Peyer's patch (tissue), 4 donors: Measurements from ENCODE around the gene TRIM8. TPM values are rescaled to one million over a fixed set of nuclear protein-coding genes. Genes with fewer than 3 reads are reported as not detected.

ENCODE experiments used
- DNase-seq, 3 donors: peaks; one replicate each; pipeline ENCODE4 v3.0.0-alpha.2; 2017 to 2019
- H3K27ac ChIP-seq, 4 donors: fragments of 200-600 bp; sonication (generic); one replicate each; pipeline ENCODE4 v1.5.1; 2016 to 2019
- H3K27me3 ChIP-seq, 2 donors: fragments of 200-600 bp; sonication (generic); one replicate each; pipeline ENCODE4 v1.5.1; 2019
- H3K36me3 ChIP-seq, 3 donors: fragments of 200-600 bp; sonication (generic); one replicate each; pipeline ENCODE4 v1.5.1; 2016 to 2019
- H3K4me1 ChIP-seq, 4 donors: fragments of 200-600 bp; sonication (generic); one replicate each; pipeline ENCODE4 v1.5.1; 2016 to 2019
- H3K4me3 ChIP-seq, 4 donors: fragments of 200-600 bp; sonication (generic); 1 replicate in 3 of 4; 2 replicates in 1 of 4; pipeline ENCODE4 v1.5.1; 2016 to 2019; ENCODE audit warnings: mild to moderate bottlenecking in 1 of 4
- H3K9me3 ChIP-seq, 4 donors: fragments of 200-600 bp; sonication (generic); one replicate each; pipeline ENCODE4 v1.5.1; 2016 to 2019; ENCODE audit warnings: mild to moderate bottlenecking in 1 of 4
- POLR2A ChIP-seq, 2 donors: fragments of 450-650 bp; IDR thresholded peaks; one replicate each; pipeline ENCODE4 v1.5.1; 2017; ENCODE audit warnings: antibody characterized with exemption in 2 of 2, mild to moderate bottlenecking in 2 of 2, moderate library complexity in 2 of 2
- total RNA-seq, 4 donors: library from RNA; depleted of rRNA; stranded (reverse); fragments of >200 nt; gene quantifications; one replicate each; pipeline ENCODE4 v1.1.0, GENCODE V29; 2016
- TF ChIP-seq, protein P1 (sequence below), 6 experiments: fragments of 450-650 bp in 4 of 6; fragments of 200-600 bp in 2 of 6; sonication (generic) in 1 of 6; IDR thresholded peaks; one replicate each; pipeline ENCODE4 v1.5.1; 2017 to 2019; ENCODE audit warnings: antibody characterized with exemption in 6 of 6, mild to moderate bottlenecking in 3 of 6, moderate library complexity in 1 of 6

TRIM8 gene
- total RNA-seq, 4 donors from 2014 or later: 88.3 to 154 (median 119) TPM

DNA sequence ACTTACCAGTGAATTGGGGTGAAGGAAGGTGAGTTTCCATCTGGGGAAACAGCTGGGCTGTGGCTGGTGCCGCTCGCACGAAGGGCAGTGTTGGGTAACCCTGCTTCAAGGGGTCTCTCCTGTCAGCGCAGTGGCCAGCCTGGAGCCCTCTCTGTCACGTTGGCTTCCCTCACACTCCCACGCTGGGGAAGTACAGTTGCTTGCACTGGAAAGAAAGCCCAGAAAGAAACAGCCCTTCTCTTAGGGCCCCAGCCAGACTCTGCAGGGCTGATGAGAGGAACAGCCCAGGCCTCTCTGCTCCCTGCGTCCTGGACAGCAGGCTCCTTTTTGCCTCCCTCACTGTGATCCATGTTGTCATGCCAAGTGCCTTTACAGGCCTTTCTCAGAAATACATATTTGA is 40.3 kb upstream of the TRIM8 start:
- peaks cover 0 to 25% (median 0%) of the 10 kb centered on the region in 3 donors for H3K36me3 ChIP-seq
- no peak for TF ChIP-seq POLR2A (IDR thresholded peaks at IDR 0.05)
- TF ChIP-seq, protein P1, sequence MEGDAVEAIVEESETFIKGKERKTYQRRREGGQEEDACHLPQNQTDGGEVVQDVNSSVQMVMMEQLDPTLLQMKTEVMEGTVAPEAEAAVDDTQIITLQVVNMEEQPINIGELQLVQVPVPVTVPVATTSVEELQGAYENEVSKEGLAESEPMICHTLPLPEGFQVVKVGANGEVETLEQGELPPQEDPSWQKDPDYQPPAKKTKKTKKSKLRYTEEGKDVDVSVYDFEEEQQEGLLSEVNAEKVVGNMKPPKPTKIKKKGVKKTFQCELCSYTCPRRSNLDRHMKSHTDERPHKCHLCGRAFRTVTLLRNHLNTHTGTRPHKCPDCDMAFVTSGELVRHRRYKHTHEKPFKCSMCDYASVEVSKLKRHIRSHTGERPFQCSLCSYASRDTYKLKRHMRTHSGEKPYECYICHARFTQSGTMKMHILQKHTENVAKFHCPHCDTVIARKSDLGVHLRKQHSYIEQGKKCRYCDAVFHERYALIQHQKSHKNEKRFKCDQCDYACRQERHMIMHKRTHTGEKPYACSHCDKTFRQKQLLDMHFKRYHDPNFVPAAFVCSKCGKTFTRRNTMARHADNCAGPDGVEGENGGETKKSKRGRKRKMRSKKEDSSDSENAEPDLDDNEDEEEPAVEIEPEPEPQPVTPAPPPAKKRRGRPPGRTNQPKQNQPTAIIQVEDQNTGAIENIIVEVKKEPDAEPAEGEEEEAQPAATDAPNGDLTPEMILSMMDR (IDR thresholded peaks at IDR 0.05): no peak
- no peaks in the 10 kb centered on the region for H3K27me3 ChIP-seq
- H3K4me3 ChIP-seq: no peak overlapping the region
- peak overlapping the region in 3 of 4 donors; percentile 13 to 46 (median 15) for H3K27ac ChIP-seq
- H3K9me3 ChIP-seq: no peaks in the 10 kb centered on the region
- no peaks in the 10 kb centered on the region for H3K4me1 ChIP-seq
- no peak for DNase-seq

DNA sequence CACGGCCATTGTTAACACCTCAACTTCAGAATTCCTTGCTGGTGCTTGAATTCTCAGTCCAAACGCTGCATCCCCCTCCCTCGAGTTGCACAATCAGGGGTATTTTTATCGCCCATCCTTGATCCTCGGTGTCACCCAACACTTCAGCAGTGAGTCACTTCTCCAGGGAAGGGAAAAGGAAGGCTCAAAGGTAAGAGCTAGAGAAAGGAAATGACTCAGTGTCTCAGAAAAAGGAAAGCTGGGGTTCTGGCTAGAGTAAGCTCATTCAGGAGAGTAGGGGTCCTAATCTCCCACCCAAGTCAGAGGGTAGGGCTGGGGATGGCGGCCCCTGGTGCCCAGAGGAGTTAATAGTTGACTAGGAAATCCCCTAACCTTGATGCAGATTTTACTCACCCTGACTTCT is 39.8 kb upstream of the TRIM8 start:
- no peak for TF ChIP-seq POLR2A (IDR thresholded peaks at IDR 0.05)
- TF ChIP-seq, protein P1 (IDR thresholded peaks at IDR 0.05): no peak
- peak overlapping the region in 2 of 4 donors; percentile 13 to 46 for H3K27ac ChIP-seq
- peaks cover 0 to 21% (median 0%) of the 10 kb centered on the region in 3 donors for H3K36me3 ChIP-seq
- H3K27me3 ChIP-seq: no peaks in the 10 kb centered on the region
- H3K4me3 ChIP-seq: no peak overlapping the region
- H3K4me1 ChIP-seq: no peaks in the 10 kb centered on the region
- H3K9me3 ChIP-seq: no peaks in the 10 kb centered on the region
- DNase-seq: no peak

DNA sequence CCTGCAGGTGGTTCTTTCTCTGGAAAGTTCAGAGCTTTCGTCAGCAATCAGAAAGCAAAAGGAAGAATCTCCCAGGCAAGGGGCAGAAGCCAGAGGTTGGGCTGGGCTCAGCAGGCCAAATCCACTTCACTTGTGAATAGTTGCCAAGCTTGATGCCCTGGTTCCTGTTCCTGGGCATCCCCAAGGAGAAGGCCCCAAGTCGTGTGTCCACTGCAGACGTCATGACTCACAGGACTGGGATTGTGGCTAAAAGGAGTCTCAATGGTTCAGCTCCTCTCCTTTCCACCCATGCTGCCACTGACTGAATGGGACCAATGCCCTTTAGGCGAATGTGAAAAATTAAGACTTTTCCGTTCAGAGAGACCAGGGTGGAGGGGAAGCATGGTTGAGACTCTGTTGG is 38.6 kb upstream of the TRIM8 start:
- TF ChIP-seq POLR2A (IDR thresholded peaks at IDR 0.05): no peak
- TF ChIP-seq, protein P1 (IDR thresholded peaks at IDR 0.05): no peak
- DNase-seq: no peak
- no peaks in the 10 kb centered on the region for H3K9me3 ChIP-seq

DNA sequence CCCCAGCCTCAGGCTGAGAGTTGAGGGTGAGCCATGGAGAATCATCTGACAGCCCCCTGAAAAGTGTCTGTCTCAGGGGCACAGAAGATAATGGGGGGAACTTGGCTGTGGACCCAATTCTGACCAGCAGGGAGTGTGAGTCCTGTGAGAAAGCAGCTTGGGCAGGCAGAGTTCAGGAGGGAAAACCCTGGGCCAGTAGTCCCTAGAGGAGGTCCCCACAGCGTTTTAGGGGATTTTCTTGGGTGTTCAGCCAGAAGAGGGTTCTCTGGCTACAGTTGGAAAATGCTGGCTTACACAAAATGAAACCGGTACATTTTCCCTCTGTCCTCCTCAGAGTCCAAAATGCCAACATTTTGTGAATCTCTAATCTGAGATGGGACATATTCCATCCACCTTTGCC is 35.8 kb upstream of the TRIM8 start:
- Histone ChIP-seq H3K36me3 (peaks cover 0 to 10% (median 0%) of the 10 kb centered on the region in 3 donors), H3K27me3 (no peaks in the 10 kb centered on the region), H3K4me1 (peaks cover 0 to 9% (median 1%) of the 10 kb centered on the region in 4 donors), H3K4me3 (no peak overlapping the region), H3K9me3 (no peaks in the 10 kb centered on the region), H3K27ac (no peak overlapping the region)
- TF ChIP-seq, protein P1 (IDR thresholded peaks at IDR 0.05): no peak
- no peak for TF ChIP-seq POLR2A (IDR thresholded peaks at IDR 0.05)
- no peak for DNase-seq

More for the DNA sequence above, 38.6 kb upstream of the TRIM8 start:
- Histone ChIP-seq H3K36me3 (peaks cover 0 to 15% (median 0%) of the 10 kb centered on the region in 3 donors), H3K27me3 (no peaks in the 10 kb centered on the region), H3K4me1 (no peaks in the 10 kb centered on the region), H3K27ac (no peak overlapping the region), H3K4me3 (no peak overlapping the region)

DNA sequence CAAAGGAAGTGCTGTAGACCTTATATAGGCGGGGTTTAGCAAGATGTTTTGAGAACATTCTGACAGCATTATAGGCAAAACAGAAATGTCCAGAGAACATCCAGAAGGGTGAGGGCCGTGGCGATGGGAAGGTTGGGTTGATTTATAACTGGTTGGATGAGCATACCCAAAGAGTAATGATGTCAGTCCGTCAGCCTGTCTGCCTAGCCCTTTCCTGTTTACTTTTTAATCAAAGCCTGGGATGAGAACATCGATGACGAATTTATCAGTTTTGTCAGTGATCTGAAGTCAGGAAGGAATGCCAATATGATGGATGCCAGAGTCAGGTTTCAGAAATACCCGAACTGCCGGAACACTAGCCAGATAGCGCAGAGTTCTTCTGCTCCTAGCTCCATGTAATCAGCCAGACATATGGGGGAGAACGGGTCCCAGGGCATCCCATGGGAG is 33.8 kb upstream of the TRIM8 start:
- H3K27me3 ChIP-seq: no peaks in the 10 kb centered on the region
- no peaks in the 10 kb centered on the region for H3K9me3 ChIP-seq
- TF ChIP-seq, protein P1 (IDR thresholded peaks at IDR 0.05): no peak
- no peak for TF ChIP-seq POLR2A (IDR thresholded peaks at IDR 0.05)

More for the DNA sequence above, 33.8 kb upstream of the TRIM8 start:
- peaks cover 0 to 3% (median 0%) of the 10 kb centered on the region in 3 donors for H3K36me3 ChIP-seq
- H3K4me1 ChIP-seq: peaks cover 0 to 12% (median 3%) of the 10 kb centered on the region in 4 donors
- H3K4me3 ChIP-seq: no peak overlapping the region
- H3K27ac ChIP-seq: peak overlapping the region in 1 of 4 donors; percentile 13
- no peak for DNase-seq
